Heart left ventricle (tissue), 16 donors: ENCODE results near the gene CCS. TPM values are rescaled to one million over a fixed set of nuclear protein-coding genes. Genes with fewer than 3 reads are reported as not detected.
A peak's percentile ranks its signal among the peaks of the same experiment; 100 is the strongest.
"Not testable (repeated sequence)": the region's sequence is repeated elsewhere in the genome, so short reads cannot be mapped to it uniquely, and the experiment has no call there.

Experiments used
- ATAC-seq, 4 donors: fragments of 200-7000 bp; cut with Tn5 transposase; one replicate each; pipeline ENCODE4 v1.9.1; 2020 to 2022; ENCODE audit warnings: moderate library complexity in 4 of 4, mild to moderate bottlenecking in 3 of 4, moderate number of reproducible peaks in 1 of 4
- DNase-seq, 5 donors: peaks; one replicate each; pipeline ENCODE4 v3.0.0-alpha.2; 2020
- H3K27ac ChIP-seq, 12 donors: fragments of 200-600 bp; sonication (generic) in 4 of 12; one replicate each; pipeline versions ENCODE4 v1.5.0 to v1.8.0; 2016 to 2022; ENCODE audit warnings: mild to moderate bottlenecking in 2 of 12
- H3K27me3 ChIP-seq, 9 donors: fragments of 200-600 bp; sonication (generic) in 2 of 9; one replicate each; pipeline versions ENCODE4 v1.5.1 to v1.8.0; 2016 to 2022; ENCODE audit warnings: mild to moderate bottlenecking in 3 of 9
- H3K36me3 ChIP-seq, 9 donors: fragments of 200-600 bp; sonication (generic) in 2 of 9; one replicate each; pipeline versions ENCODE4 v1.5.0 to v1.8.0; 2018 to 2022; ENCODE audit warnings: mild to moderate bottlenecking in 2 of 9
- H3K4me1 ChIP-seq, 12 donors: fragments of 200-600 bp; sonication (generic) in 4 of 12; one replicate each; pipeline versions ENCODE4 v1.5.0 to v1.8.0; 2016 to 2022; ENCODE audit warnings: mild to moderate bottlenecking in 3 of 12
- H3K4me3 ChIP-seq, 12 donors: fragments of 200-600 bp; sonication (generic) in 4 of 12; one replicate each; pipeline versions ENCODE4 v1.5.0 to v1.8.0; 2017 to 2022; ENCODE audit warnings: mild to moderate bottlenecking in 9 of 12, moderate library complexity in 4 of 12
- H3K9me3 ChIP-seq, 12 donors: fragments of 200-600 bp; sonication (generic) in 4 of 12; one replicate each; pipeline versions ENCODE4 v1.5.0 to v1.8.0; 2016 to 2022; ENCODE audit warnings: mild to moderate bottlenecking in 1 of 12
- POLR2A ChIP-seq, 2 donors: fragments of 450-650 bp; IDR thresholded peaks; one replicate each; pipeline ENCODE4 v1.6.1; 2017; ENCODE audit warnings: antibody characterized with exemption in 2 of 2, mild to moderate bottlenecking in 2 of 2, moderate library complexity in 2 of 2
- WGBS, 4 donors: extraction: QIAGEN DNeasy Blood & Tissue Kit in 2 of 4; methylation state at CpG; one replicate each; pipeline versions ENCODE4 v1.1.5 to v1.1.7; 2013 to 2018; 5-methylcytosine and 5-hydroxymethylcytosine counted together
- intact Hi-C, 10 donors: fragments of 100-400 bp; cut with DNase I; formaldehyde crosslinking; loops; one replicate each; pipeline versions ENCODE4 v1.11.1 to v1.14.2; 2022
- polyA plus RNA-seq, 2 donors: library from polyadenylated mRNA; stranded (reverse); fragments of 200-250 nt; gene quantifications; one replicate each; pipeline ENCODE4 v1.2.3, GENCODE V29; 2013
- total RNA-seq, 9 donors: library from RNA; depleted of rRNA in 2 of 9; stranded (reverse); fragments of >200 nt in 2 of 9; fragmentation: NEBNext Ultra II Directional in 3 of 9; extraction: Animal tissue kit (Norgen Biotek cat#: 25700) in 3 of 9; gene quantifications; one replicate each; pipeline versions ENCODE4 v1.1.0 to v1.2.4, GENCODE V29; 2016 to 2023
- TF ChIP-seq, protein P1 (sequence below), 12 donors: fragments of 200-600 bp; sonication (generic) in 4 of 12; IDR thresholded peaks; one replicate each; pipeline versions ENCODE4 v1.5.0 to v1.8.0; 2018 to 2022; ENCODE audit warnings: antibody characterized with exemption in 12 of 12, mild to moderate bottlenecking in 5 of 12
- donor health status: ischemic (EF 13 %, LVEDD 7.1; RV severe dilation, severe dysfunction).
- donor health status: healthy with polysubstance abuse.
- donor health status: DM: no; HTN: yes; CAD: no.
- donor health status: DM: no; HTN: no; CAD: no.
- donor health status: ischemic (EF 25% LVEDD 6.9; RV normal size, moderate dysfunction).
- donor health status: ischemic (EF 25% LVEDD 5.7; RV mildly dilated, moderate dysfunction).
- donor health status: healthy.
- donor health status: DM: yes; HTN: yes; CAD: no.
- donor health status: ischemic (EF 35%, LVEDD 5.7; RV mildly dilated, moderate dysfunction).
- donor health status: nonischemic (EF 11% LVEDD 7.7; RV severe dilation, severe dysfunction).
- donor health status: DM: yes; HTN: yes; CAD: no.
- donor health status: PGD.
- donor health status: ischemic (EF 29% LVEDD 5.4; RV normal size, mild dysfunction).
- donor health status: nonischemic (EF 23%, LVEDD 6.1; RV moderate dilation, normal function).

The CCS gene
- total and polyA plus RNA-seq, 11 donors: 13.9 to 41.1 (median 20.1) TPM

DNA sequence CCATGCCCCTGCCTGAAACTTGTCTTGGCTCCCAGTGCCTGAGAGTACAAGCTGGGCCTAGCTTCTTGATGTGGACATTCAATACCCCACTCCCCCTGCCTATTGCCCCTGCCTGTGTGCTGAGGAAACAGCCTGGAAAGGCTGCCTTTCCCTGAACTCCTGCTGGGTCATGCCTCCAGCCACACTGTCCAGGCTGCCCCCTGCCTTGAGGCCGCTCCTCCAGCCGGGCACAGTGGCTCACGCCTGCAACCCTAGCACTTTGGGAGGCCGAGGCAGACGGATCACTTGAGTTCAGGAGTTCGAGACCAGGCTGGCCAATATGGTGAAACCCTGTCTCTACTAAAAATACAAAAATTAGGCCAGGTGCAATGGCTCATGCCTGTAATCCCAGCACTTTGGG, 10.1 kb downstream of the CCS start:
- intact Hi-C loops: no loop called here
- WGBS, 4 donors: 93 to 100% (median 96%) methylated on average over 6 of the region's 6 CpGs
- Histone ChIP-seq H3K4me3 (no peak overlapping the region), H3K9me3 (no peaks in the 10 kb centered on the region), H3K27me3 (no peaks in the 10 kb centered on the region), H3K27ac (peak overlapping the region in 1 of 12 donors; percentile 15), H3K4me1 (peaks cover 0 to 41% (median 20%) of the 10 kb centered on the region in 12 donors), H3K36me3 (peaks cover 0 to 65% (median 38%) of the 10 kb centered on the region in 9 donors)
- DNase-seq (no peak), ATAC-seq (no peak)
- TF ChIP-seq, protein P1, sequence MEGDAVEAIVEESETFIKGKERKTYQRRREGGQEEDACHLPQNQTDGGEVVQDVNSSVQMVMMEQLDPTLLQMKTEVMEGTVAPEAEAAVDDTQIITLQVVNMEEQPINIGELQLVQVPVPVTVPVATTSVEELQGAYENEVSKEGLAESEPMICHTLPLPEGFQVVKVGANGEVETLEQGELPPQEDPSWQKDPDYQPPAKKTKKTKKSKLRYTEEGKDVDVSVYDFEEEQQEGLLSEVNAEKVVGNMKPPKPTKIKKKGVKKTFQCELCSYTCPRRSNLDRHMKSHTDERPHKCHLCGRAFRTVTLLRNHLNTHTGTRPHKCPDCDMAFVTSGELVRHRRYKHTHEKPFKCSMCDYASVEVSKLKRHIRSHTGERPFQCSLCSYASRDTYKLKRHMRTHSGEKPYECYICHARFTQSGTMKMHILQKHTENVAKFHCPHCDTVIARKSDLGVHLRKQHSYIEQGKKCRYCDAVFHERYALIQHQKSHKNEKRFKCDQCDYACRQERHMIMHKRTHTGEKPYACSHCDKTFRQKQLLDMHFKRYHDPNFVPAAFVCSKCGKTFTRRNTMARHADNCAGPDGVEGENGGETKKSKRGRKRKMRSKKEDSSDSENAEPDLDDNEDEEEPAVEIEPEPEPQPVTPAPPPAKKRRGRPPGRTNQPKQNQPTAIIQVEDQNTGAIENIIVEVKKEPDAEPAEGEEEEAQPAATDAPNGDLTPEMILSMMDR (IDR thresholded peaks at IDR 0.05): no peak
- TF ChIP-seq POLR2A (IDR thresholded peaks at IDR 0.05): no peak

DNA sequence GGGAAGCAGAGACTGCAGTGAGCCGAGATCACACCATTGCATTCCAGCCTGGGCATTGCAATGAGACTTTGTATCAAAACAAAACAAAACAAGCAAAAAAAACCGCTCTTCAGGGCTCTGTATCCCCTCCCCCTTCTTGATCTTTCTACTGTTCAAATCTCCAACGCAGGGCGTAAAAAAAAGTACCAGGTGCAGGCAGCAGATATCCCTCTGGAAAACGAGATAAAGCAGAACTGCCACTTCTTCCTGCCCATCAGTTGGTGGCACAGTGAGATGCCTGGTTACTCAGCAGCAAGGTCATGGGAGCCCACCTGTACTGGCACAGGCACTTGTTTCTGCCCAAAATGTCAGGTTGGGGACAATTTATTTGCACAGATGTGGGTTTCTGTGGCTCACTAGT, 11.2 kb downstream of the CCS start:
- no peaks in the 10 kb centered on the region for H3K27me3 ChIP-seq
- H3K27ac ChIP-seq: no peak overlapping the region
- no peak for DNase-seq
- WGBS, 4 donors: 87 to 91% (median 90%) methylated on average over 5 of the region's 5 CpGs
- H3K4me3 ChIP-seq: no peak overlapping the region
- peaks cover 0 to 60% (median 33%) of the 10 kb centered on the region in 9 donors for H3K36me3 ChIP-seq
- H3K4me1 ChIP-seq: peaks cover 0 to 48% (median 22%) of the 10 kb centered on the region in 12 donors
- TF ChIP-seq, protein P1 (IDR thresholded peaks at IDR 0.05): no peak
- TF ChIP-seq POLR2A (IDR thresholded peaks at IDR 0.05): no peak
- no peak for ATAC-seq
- intact Hi-C loops: no loop called here
- H3K9me3 ChIP-seq: no peaks in the 10 kb centered on the region

DNA sequence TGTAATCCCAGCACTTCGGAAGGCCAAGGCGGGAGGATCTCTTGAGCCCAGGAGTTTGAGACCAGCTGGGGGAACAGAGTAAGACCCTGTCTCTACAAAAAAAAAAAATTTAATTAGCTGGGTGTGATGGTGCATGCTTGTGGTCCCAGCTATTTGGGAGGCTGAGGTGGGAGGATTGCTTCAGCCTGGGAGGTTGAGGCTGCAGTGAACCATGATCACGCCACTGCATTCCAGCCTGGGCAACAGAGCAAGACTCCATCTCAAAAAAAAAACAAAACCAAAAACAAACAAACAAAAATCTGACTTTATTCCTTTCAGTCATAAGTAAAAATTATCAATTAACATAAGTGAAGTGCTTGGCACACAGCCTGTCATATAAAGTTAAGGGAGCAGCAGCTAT, 13.6 kb downstream of the CCS start:
- H3K9me3 ChIP-seq, intact Hi-C loops, DNase-seq, ATAC-seq, H3K27me3 ChIP-seq, H3K4me3 ChIP-seq: not testable (repeated sequence)
- Histone ChIP-seq H3K4me1 (peaks cover 0 to 32% (median 21%) of the 10 kb centered on the region in 12 donors), H3K36me3 (peaks cover 0 to 40% (median 18%) of the 10 kb centered on the region in 9 donors), H3K27ac (peak overlapping the region in 8 of 12 donors; percentile 1 to 85 (median 37))
- WGBS, 4 donors: 97 to 100% (median 97%) methylated on average over 3 of the region's 3 CpGs

DNA sequence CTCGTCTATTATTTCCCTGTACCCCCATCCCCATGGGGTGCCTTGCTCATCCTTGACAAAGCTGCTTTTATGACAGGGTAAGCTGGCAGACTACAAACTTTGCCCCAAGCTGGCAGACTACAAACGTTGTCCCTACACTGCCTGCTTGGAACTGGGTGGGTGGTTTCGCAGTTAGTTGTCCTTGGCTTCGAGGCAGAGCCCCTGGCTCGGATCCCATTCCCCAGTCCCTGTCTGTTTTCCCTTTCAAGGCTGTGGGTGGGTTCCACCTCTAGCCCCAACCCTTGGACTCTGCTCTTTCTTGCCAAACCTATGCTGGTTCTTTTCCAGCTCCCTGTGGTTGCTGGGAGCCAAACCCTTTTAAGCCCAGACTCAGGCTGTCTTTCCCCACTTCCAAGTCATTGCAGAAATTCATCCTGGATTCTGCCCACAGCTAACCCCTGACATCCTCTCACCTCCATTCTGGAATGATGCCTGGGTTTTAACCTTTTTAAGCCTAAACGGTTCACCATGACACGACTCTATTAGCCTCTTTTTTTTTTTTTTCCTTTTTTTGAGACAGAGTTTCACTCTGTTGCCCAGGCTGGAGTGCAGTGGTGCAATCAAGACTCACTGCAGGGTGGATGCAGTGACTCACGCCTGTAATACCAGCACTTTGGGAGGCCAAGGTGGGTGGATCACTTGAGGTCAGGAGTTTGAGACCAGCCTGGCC, 14.3 kb downstream of the CCS start:
- WGBS, 4 donors: 23 to 40% (median 32%) methylated on average over 8 of the region's 8 CpGs

More for the DNA sequence above, 14.3 kb downstream of the CCS start:
- intact Hi-C loops: no loop called here
- ATAC-seq: peak; percentile 64 to 87 (median 76)
- DNase-seq: peak in 4 of 5 donors; percentile 50 to 70 (median 62)
- Histone ChIP-seq H3K9me3 (no peaks in the 10 kb centered on the region), H3K27me3 (no peaks in the 10 kb centered on the region), H3K4me1 (peaks cover 0 to 25% (median 15%) of the 10 kb centered on the region in 12 donors), H3K36me3 (peaks cover 0 to 39% (median 18%) of the 10 kb centered on the region in 9 donors), H3K27ac (peak overlapping the region in 10 of 12 donors; percentile 5 to 85 (median 38)), H3K4me3 (no peak overlapping the region)
- no peak for TF ChIP-seq POLR2A (IDR thresholded peaks at IDR 0.05)
- TF ChIP-seq, protein P1 (IDR thresholded peaks at IDR 0.05): no peak
